ENCODE measurements around the gene AFDN. TPM values are rescaled to one million over a fixed set of nuclear protein-coding genes. Genes with fewer than 3 reads are reported as not detected.

AFDN gene
- total and polyA plus RNA-seq, 9 donors, result 29.7 to 60.3 (median 48.8) TPM

DNA sequence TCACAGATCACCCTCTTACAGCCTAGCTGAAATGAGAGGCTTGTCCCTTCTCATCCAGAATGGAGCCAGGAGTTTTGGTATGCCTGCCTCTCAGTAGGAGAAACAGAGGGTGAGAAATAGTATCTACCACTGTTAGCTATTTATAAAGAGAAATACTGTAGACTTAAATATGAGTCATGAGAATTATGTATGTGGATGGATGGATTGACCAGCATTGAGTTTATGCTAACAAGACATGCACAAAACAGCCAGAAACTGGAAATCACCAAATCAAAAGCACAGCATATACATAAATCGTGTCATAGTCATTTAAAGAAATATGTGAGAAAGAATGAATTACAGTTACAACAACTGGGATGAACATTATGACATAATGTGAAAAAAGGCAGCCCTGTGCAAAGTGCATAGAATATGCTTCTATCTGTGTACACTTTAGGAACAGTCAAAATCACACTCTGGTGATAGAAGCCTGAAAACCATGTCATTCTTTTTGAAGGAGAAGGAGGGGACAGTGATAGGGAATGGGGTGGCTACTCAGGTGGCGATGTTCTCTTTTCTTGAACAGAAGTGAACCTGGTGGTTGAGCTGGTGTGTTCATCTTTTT lies 90.9 kb downstream of the AFDN start:
- Histone ChIP-seq H3K27ac (ENCODE audit: low read length) (no peak overlapping the region), H3K4me1 (ENCODE audit: control insufficient read depth, insufficient read depth, low read length) (no peaks in the 10 kb centered on the region), H3K4me3 (ENCODE audit: low read length) (no peak overlapping the region), H3K36me3 (ENCODE audit: control insufficient read depth, insufficient read depth, low read length) (peaks cover 28% of the 10 kb centered on the region), H3K27me3 (ENCODE audit: control insufficient read depth, insufficient read depth, low read length) (no peaks in the 10 kb centered on the region), H3K9me3 (replicated peaks; ENCODE audit: control insufficient read depth, low read depth, low read length) (no peaks in the 10 kb centered on the region)
- no CpG with 5 or more reads among the region's 2 CpGs for WGBS (ENCODE audit: insufficient coverage)
- no peak for DNase-seq

DNA sequence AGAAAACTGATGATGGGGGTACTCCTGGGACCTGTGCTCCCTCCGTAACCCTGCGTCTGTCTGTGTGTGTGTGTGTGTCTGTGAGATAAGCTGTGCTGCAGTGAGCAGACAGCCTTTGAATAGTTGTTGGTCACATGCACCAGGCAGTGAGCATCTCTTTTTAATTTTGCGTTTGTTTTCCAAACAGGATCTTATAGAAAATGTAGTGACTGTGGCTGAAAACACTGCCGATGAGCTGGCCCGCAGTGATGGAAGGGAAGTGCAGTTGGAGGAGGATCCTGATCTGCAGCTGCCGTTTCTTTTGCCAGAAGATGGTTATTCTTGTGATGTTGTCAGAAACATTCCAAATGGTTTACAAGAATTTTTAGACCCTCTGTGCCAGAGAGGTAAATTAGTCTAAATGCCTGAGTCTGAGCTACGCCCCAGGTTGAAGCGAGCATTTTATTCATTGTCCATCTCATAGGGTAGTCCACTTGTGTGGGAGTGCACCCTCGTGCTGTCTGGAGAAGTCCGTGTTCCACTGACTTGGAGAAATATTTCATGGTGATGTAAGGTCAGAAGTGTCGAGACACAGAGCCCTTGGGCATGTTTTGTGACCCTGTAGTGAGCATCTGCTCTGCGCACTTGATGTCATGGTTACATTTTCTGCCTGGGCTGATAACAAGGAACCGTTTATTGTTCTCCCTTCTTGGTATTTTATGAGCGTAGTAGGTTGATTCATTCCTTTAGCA lies 92.0 kb downstream of the AFDN start:
- DNase-seq, result no peak
- Histone ChIP-seq H3K9me3 (replicated peaks; ENCODE audit: control insufficient read depth, low read depth, low read length) (no peaks in the 10 kb centered on the region), H3K36me3 (ENCODE audit: control insufficient read depth, insufficient read depth, low read length) (peaks cover 28% of the 10 kb centered on the region), H3K27ac (ENCODE audit: low read length) (no peak overlapping the region), H3K4me1 (ENCODE audit: control insufficient read depth, insufficient read depth, low read length) (no peaks in the 10 kb centered on the region), H3K4me3 (ENCODE audit: low read length) (no peak overlapping the region), H3K27me3 (ENCODE audit: control insufficient read depth, insufficient read depth, low read length) (no peaks in the 10 kb centered on the region)
- WGBS (ENCODE audit: insufficient coverage), result 75% methylated on average over 10 of the region's 14 CpGs

DNA sequence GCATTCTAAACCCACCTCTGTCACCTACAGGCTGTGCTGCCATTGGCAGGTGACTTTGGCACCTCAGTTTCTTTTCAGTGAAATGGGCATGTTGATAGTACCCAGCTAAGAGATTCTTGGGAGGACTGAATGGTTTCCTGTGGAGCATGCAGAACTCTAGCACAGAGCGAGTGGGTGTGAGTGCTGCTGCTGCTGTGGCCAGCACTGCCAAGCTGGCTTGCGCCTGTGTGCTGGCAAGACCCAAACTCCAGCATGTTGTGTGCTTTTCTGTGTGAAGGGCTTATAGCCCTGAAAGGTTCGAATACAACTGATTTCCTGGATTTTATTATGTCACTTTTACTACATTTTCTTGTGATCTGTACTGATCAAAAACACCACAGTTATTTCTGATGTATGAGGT lies 92.6 kb downstream of the AFDN start:
- no peak for DNase-seq
- 86% methylated on average over 2 of the region's 3 CpGs for WGBS (ENCODE audit: insufficient coverage)
- Histone ChIP-seq H3K27me3 (ENCODE audit: control insufficient read depth, insufficient read depth, low read length) (no peaks in the 10 kb centered on the region), H3K4me1 (ENCODE audit: control insufficient read depth, insufficient read depth, low read length) (no peaks in the 10 kb centered on the region), H3K9me3 (replicated peaks; ENCODE audit: control insufficient read depth, low read depth, low read length) (no peaks in the 10 kb centered on the region), H3K36me3 (ENCODE audit: control insufficient read depth, insufficient read depth, low read length) (peaks cover 28% of the 10 kb centered on the region), H3K27ac (ENCODE audit: low read length) (no peak overlapping the region), H3K4me3 (ENCODE audit: low read length) (no peak overlapping the region)

DNA sequence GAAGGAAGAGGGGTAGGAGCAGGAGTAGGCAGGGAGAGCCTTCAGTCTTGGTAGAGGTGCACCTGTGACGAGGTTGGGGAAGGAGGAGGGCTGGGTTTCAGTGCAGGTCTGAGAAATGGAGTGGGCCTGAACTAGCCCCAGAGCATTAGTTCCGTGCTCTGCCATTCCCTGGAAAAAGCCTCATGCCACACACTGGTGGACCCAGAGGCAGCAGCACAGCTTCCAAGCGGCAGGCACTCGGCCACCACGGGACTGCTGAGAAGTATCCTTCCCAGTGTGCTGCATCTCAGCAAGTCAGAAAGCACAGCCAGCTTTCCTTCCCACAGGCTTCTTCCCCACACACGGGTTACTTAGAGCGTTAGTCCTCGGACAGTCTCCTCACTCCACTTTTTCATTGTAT lies 93.5 kb downstream of the AFDN start:
- Histone ChIP-seq H3K27me3 (ENCODE audit: control insufficient read depth, insufficient read depth, low read length) (no peaks in the 10 kb centered on the region), H3K36me3 (ENCODE audit: control insufficient read depth, insufficient read depth, low read length) (peaks cover 27% of the 10 kb centered on the region), H3K27ac (ENCODE audit: low read length) (no peak overlapping the region), H3K4me3 (ENCODE audit: low read length) (no peak overlapping the region), H3K4me1 (ENCODE audit: control insufficient read depth, insufficient read depth, low read length) (no peaks in the 10 kb centered on the region), H3K9me3 (replicated peaks; ENCODE audit: control insufficient read depth, low read depth, low read length) (no peaks in the 10 kb centered on the region)
- DNase-seq, result no peak
- WGBS (ENCODE audit: insufficient coverage), result 92% methylated on average over 7 of the region's 8 CpGs

GRCh38 chr6:167921831-167922230 lies 95.1 kb downstream of the AFDN start:
- H3K36me3 ChIP-seq (ENCODE audit: control insufficient read depth, insufficient read depth, low read length), result peaks cover 29% of the 10 kb centered on the region
- WGBS (ENCODE audit: insufficient coverage), result no CpG with 5 or more reads among the region's 6 CpGs

DNA sequence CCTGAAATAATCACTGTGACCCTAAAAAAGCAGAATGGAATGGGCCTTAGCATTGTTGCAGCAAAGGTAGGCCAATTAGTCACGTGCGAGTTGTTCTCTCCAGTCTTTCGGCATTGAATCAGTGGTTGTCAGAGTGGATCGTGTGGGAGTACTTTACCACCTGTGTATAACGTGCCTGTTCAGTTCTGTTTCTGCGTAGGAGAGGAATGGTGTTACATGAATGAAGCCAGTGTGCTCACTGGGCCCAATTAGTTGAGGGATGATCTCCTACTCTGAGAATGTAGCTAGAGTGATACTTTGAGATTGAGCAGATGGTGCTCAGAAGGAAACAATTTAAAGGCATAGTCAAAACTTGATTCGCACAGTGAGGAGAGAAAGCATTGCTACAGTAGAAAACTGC lies 98.3 kb downstream of the AFDN start:
- no peak for DNase-seq
- Histone ChIP-seq H3K27me3 (ENCODE audit: control insufficient read depth, insufficient read depth, low read length) (no peaks in the 10 kb centered on the region), H3K9me3 (replicated peaks; ENCODE audit: control insufficient read depth, low read depth, low read length) (no peaks in the 10 kb centered on the region), H3K36me3 (ENCODE audit: control insufficient read depth, insufficient read depth, low read length) (peaks cover 31% of the 10 kb centered on the region), H3K4me3 (ENCODE audit: low read length) (no peak overlapping the region), H3K4me1 (ENCODE audit: control insufficient read depth, insufficient read depth, low read length) (no peaks in the 10 kb centered on the region), H3K27ac (ENCODE audit: low read length) (no peak overlapping the region)
- 49% methylated on average over 7 of the region's 7 CpGs for WGBS (ENCODE audit: insufficient coverage)

More at GRCh38 chr6:167921831-167922230, 95.1 kb downstream of the AFDN start:
- no peak overlapping the region for H3K4me3 ChIP-seq (ENCODE audit: low read length)
- H3K9me3 ChIP-seq (replicated peaks; ENCODE audit: control insufficient read depth, low read depth, low read length), result no peaks in the 10 kb centered on the region
- no peak overlapping the region for H3K27ac ChIP-seq (ENCODE audit: low read length)
- H3K27me3 ChIP-seq (ENCODE audit: control insufficient read depth, insufficient read depth, low read length), result no peaks in the 10 kb centered on the region
- no peak for DNase-seq
- H3K4me1 ChIP-seq (ENCODE audit: control insufficient read depth, insufficient read depth, low read length), result no peaks in the 10 kb centered on the region

GRCh38 chr6:167927246-167927645 lies 100.5 kb downstream of the AFDN start:
- Histone ChIP-seq H3K27ac (ENCODE audit: low read length) (no peak overlapping the region), H3K4me1 (ENCODE audit: control insufficient read depth, insufficient read depth, low read length) (no peaks in the 10 kb centered on the region), H3K27me3 (ENCODE audit: control insufficient read depth, insufficient read depth, low read length) (no peaks in the 10 kb centered on the region), H3K4me3 (ENCODE audit: low read length) (no peak overlapping the region), H3K9me3 (replicated peaks; ENCODE audit: control insufficient read depth, low read depth, low read length) (no peaks in the 10 kb centered on the region), H3K36me3 (ENCODE audit: control insufficient read depth, insufficient read depth, low read length) (peaks cover 32% of the 10 kb centered on the region)
- WGBS (ENCODE audit: insufficient coverage), result 84% methylated on average over 5 of the region's 6 CpGs
- no peak for DNase-seq

DNA sequence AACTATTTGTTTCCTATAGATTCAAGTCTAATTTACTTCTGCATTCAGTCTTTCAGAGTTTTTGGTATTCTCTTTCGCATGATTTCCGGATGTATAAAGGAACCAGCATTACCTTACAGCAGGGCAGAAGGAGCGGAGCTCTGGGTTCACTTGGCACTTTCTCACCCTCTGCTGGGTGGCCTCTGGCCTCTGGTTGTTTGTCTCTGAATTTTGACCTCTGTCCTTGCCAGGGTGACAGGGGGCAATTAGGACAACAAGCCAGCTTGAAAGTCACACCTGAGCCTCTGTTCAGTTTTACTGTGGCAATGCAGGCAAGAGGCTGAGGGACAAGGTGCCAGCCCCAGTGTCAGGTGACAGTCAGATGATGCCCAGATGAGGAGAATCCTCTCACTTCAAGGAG lies 101.4 kb downstream of the AFDN start:
- no peak for DNase-seq
- peaks cover 34% of the 10 kb centered on the region for H3K36me3 ChIP-seq (ENCODE audit: control insufficient read depth, insufficient read depth, low read length)
- 100% methylated on average over 3 of the region's 3 CpGs for WGBS (ENCODE audit: insufficient coverage)

DNA sequence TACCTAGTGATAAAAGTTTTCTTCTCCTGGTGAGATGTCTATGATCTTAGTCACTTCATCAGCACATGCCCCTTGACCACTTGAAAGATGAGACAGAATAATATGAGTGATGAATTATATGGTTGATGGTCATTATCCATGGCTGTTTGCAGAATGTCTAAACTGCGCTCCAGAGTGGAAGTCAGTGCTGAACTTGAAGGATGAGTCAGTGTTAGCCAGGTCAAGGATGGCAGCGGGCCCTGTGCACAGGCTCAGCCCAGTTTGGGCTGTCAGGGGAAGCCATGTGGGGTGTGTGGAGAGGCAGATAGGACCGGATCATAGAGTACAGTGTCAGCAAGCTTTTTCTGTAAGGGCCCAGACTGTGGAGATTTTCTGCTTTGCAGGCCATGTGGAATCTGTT lies 103.6 kb downstream of the AFDN start:
- Histone ChIP-seq H3K4me3 (ENCODE audit: low read length) (no peak overlapping the region), H3K4me1 (ENCODE audit: control insufficient read depth, insufficient read depth, low read length) (no peaks in the 10 kb centered on the region), H3K27me3 (ENCODE audit: control insufficient read depth, insufficient read depth, low read length) (no peaks in the 10 kb centered on the region), H3K36me3 (ENCODE audit: control insufficient read depth, insufficient read depth, low read length) (peaks cover 29% of the 10 kb centered on the region), H3K9me3 (replicated peaks; ENCODE audit: control insufficient read depth, low read depth, low read length) (no peaks in the 10 kb centered on the region), H3K27ac (ENCODE audit: low read length) (no peak overlapping the region)
- DNase-seq, result no peak
- WGBS (ENCODE audit: insufficient coverage), result 86% methylated on average over 3 of the region's 3 CpGs

More for the DNA sequence above, 101.4 kb downstream of the AFDN start:
- Histone ChIP-seq H3K27ac (ENCODE audit: low read length) (no peak overlapping the region), H3K4me3 (ENCODE audit: low read length) (no peak overlapping the region), H3K4me1 (ENCODE audit: control insufficient read depth, insufficient read depth, low read length) (no peaks in the 10 kb centered on the region), H3K9me3 (replicated peaks; ENCODE audit: control insufficient read depth, low read depth, low read length) (no peaks in the 10 kb centered on the region), H3K27me3 (ENCODE audit: control insufficient read depth, insufficient read depth, low read length) (no peaks in the 10 kb centered on the region)

- Histone ChIP-seq H3K27ac (ENCODE audit: low read length) (peak overlapping the region; percentile 29), H3K4me1 (ENCODE audit: control insufficient read depth, insufficient read depth, low read length) (no peaks in the 10 kb centered on the region), H3K4me3 (ENCODE audit: low read length) (no peak overlapping the region), H3K36me3 (ENCODE audit: control insufficient read depth, insufficient read depth, low read length) (peaks cover 15% of the 10 kb centered on the region), H3K9me3 (replicated peaks; ENCODE audit: control insufficient read depth, low read depth, low read length) (no peaks in the 10 kb centered on the region), H3K27me3 (ENCODE audit: control insufficient read depth, insufficient read depth, low read length) (no peaks in the 10 kb centered on the region)
- WGBS (ENCODE audit: insufficient coverage), result 92% methylated on average over 7 of the region's 12 CpGs
- no peak for DNase-seq
Measured at GRCh38 chr6:167932468-167933276, 106.0 kb downstream of the AFDN start.

Measured in muscle of leg (tissue), 11 donors.